HG03097 (cell line): ENCODE results near the gene SATB1.

Experiments used
- ATAC-seq: cut with Tn5 transposase; IDR thresholded peaks from one replicate; pipeline ENCODE4 v1.9.1; 2021; ENCODE audit not compliant: unreplicated experiment, low FRiP score

Gene SATB1

GRCh38 chr3:18297126-18297525 is 128.0 kb downstream of the SATB1 start:
- ATAC-seq, result no peak
